Activated T-cell treated with anti-CD3 and anti-CD28 coated beads for 1 hour (primary cell): ENCODE data around the gene SPACA7.
"Not testable (repeated sequence)": the region's sequence is repeated elsewhere in the genome, so short reads cannot be mapped to it uniquely, and the experiment has no call there.

ENCODE experiments used
- DNase-seq: peaks from one replicate; pipeline ENCODE4 v3.0.0-alpha.2; 2020; ENCODE audit warnings: low read depth

Gene SPACA7

DNA sequence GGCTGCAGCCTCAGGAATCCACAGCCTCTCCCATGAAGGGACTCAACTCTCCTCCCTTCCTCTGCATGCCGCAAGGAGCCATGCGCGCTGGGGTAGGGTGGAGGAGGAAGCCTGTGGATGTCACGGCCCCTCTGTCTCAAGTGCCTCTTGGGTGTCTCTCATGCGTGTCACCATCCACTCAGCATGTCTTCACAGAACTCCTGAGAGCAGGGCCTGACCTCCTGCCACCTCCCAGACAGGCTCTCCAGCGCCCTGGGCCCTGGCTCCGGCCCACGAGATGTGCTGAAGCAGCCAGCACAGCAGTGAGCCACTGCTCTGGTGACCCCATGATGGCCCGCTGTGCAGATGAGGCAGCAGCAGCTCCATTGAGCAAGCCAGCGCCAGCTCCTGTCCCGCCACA lies 25.9 kb upstream of the SPACA7 start:
- no peak for DNase-seq

DNA sequence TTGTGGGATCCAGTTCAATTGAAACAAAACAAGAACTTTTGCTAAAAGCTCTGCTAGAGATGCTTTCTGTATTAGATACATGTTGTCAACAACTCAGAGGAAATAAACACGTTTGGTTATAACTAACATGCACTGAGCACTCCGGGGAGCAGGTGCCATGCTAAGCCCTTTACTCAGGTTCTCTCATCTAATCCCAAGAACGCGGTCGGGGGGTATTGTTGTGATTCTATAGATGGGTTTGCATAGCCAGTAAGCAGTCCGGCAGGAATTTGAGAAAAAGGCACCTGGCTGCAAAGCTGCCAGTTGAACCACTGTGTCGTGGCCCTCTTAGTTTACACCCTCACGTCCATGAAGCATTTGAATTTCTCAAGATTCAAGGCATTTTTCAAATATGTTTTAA lies 24.3 kb upstream of the SPACA7 start:
- DNase-seq, result no peak

DNA sequence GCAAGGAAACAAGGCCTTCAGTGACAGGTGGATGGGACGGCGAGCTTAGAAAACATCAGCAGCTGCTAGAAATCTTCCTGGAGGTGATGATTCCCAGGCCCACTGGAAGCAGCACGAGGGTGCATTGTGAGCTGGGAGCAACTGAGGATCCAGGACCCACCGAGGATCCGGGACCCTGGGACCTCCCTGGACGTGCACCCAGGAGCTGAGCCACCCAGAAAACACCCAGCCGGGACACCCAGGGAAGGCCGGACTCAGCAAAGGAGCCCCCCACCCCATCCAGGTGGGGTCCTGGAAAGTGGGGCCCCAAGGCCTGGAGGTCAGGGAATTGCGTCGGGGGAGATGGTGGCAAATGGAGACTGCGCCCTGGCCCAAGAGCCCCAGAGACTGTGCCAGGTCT lies 22.3 kb upstream of the SPACA7 start:
- no peak for DNase-seq

DNA sequence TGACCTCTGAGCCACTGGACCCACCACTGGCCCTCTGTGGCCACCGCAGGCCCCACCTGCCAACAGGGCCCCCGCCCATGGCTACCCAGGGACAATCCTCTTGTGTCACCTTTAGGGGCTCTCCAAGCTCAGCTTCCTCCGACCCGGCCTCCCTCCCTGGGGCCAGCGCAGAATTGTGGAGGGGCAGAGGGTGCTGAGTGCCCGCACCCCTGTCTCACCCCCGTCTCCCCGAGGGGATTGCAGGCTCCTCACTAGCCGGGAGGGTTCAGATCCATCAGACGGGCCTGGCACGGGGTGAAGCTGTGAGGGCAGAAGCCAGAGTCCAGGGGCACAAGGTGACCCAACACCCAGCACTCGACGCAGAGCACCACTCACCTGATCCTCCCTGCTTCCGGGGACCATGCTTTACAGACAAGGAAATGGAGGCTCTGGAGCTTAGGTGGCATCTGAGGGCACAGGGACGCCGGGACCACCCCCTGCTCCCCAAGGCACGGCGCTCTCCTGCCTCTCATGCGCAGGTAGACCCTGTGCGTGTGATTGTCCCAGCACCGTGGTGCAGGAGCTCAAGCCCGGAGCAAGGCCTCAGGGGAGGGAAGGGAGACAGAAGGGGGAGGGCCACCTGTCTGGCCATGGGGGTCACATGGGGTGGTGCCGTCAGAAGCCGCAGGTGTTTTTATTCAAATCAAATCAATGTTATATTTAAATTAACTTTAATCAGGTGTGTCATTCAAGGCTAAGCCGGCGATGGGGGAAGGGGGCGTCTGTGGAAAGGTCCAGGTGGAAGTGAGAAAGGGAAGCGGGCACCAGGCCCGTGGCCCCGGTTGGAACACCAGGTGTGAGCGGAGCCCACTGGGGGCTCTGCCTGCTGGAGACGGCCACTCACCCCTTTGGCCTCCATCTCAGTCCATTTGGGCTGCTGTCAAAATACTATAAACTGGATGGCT lies 21.6 kb upstream of the SPACA7 start:
- no peak for DNase-seq

DNA sequence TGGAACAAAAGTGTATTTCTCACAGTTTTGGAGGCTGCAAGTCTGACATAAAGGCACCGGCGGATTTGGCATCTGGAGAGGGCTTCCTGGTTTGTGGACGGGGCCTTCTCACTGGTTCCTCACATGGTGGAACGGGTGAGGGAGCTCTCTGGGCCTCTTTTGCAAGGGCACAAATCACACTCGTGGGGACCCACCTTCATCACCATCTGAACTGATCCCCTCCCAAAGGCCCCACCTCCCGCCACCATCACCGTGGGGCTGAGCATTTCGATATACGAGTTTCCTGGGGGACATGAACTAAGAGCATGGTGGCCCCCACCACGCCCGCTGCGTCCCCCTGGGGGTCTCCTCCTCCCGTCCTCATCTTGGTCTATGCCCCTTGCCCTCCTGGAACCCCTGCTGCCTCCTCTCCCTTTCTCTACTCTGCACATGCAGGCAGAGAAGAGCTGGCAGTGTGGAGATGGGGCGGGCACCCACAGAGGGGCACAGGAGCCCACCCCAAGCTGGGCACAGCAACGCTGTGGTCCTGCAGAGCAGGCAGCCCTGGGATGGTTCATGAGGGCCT lies 20.8 kb upstream of the SPACA7 start:
- DNase-seq, result no peak

DNA sequence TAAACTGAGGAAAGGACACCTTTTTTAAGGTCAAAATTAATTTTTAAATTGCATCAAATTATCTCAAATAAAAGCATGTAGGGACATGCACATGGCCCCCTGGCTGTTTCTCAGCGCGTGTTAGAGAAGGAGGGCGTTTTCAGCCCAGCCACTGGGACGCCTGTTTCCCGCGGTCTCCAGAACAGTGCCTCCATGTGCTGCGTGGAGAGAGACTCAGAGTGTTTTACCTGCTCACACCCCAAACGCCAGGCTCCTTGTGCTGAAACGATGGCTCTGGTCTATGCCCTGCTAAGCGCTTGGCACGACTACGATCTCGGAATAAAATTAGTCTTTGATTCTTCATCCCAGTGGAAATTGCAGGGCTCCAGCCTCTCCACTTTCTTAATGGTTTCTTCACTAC lies 20.0 kb upstream of the SPACA7 start:
- DNase-seq, result no peak

DNA sequence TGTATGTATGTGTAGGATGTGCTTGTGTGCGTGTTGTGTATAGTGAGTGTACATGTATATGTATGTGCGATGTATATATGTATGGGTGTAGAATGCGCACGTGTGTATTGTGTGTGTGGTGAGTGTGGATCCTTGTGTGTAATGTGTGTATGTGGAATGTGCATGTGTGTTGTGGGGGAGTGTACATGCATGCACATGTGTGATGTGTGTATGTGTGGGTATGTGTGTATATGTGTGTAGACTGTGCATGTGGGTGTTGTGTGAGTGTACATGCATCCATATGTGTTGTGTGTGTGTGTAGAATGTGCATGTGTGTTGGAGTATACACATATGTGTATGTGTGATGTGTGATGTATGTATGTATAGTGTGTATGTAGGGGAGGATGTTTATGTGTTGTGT lies 18.0 kb upstream of the SPACA7 start:
- DNase-seq, result no peak

DNA sequence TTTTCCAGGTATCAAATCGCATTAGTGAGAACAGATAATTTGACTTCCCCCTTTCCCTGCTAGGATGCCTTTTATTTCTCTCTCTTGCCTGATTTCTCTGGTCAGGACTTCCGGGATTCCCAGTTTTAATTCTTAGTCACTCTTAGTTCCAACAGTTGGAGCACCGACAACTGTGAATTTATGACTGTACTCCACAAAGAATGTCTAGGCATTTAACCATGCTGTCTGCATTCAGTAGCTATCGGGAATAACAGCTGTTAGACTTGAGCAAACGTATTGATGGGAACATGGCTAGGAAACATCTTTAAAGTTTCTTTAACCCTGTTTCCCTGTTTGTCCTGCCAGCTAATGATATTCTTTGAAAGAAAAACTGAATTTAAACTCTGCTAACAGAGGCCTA lies 14.1 kb upstream of the SPACA7 start:
- no peak for DNase-seq

DNA sequence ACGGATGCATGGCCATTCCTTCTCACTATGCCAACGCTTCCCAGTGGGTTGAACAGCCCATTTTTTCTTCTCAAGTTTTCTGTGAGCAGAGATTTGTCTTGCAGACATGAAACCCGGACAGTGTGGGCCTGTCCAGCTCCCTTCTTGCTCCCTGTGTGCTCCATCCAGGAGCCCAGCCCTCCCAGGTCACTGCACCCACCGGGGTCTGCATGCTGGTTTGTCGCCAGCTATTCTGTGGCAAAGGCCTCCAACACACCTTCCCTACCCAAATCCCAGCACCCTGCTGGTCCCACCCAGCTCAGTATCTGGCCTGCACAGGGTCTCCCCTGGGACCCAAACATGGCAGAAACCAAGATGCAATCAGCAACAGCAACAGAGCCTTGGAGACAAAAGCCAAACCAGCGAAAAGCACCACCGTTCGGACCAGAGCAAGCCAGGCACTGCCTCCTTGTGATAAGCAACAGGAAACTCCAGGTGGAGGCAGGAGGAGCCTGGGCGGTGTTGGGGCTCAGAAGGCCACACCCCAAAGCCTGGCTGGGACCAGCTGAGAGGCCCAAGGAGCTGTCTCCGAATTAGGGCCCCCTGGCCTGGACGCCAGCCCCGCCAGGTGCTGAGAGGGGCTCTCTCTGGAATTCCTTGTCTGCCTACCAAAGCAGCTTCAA lies 12.2 kb upstream of the SPACA7 start:
- no peak for DNase-seq

DNA sequence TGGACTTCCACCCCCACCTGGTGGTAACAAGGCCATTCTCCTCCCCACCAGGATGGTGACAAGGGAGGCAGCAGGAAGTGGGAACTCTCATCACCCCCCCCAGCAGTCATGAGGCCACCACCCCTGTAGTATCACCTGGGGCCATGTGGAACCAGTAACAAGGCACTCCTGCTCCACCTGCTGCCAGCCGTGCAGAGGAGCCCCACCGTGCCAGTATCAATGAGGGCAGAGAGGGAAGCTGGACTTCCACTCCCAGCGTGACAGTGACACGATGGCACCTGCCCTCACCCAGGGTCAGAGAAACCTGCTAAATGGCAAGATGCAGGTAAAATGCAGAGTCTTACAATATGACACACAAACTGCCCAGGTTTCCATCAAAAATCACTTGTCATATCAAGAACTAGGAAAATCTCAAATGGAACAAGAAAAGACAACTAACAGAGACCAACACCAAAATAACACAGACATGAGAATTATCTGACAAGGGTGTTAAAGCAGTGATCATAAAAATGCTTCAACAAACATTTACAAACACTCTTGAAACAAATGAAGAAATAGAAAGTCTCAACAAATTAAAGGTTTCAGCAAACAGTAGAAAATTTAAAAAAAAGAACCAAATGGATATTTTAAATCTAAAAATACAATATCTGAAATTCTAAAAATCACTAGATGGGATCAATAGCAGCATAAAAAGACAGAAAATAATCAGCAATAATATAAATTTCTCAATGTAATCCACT lies 9.1 kb upstream of the SPACA7 start:
- no peak for DNase-seq

DNA sequence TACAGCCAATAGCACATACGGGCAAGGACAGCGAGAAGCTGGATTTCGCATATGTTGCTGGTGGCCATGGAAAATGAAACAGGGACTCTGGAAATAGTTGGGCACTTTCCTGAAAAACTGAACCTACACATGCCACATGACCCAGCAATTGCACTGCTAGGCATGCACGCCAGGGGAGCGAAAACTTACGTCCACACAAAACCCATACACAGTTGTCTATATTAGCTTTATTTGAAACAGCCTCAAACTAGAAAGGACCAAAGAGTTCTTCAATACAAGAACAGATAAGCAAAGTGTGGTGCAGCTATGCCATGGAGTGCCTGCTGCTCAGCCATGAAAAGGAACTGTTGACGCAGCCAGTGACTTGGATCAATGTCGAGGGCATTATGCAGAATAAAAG lies 7.3 kb upstream of the SPACA7 start:
- DNase-seq, result no peak

DNA sequence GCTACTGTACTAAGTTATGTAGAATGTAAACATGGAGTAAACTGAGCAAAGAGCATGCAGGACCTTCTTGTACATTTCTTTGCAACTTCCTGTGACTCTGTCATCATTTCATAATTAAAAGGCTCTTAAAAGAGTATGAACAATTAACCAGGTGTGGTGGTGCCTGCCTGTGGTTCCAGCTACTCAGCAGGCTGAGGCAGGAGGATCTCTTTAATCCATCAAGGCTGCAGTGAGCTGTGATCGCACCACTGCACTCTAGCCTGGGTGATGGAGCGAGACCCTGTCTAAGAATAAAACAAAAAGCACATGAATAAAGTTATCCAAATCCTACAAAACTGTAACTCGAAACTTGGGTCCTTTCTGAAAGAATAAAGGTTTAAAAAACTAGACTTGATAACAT lies 5.8 kb upstream of the SPACA7 start:
- no peak for DNase-seq

DNA sequence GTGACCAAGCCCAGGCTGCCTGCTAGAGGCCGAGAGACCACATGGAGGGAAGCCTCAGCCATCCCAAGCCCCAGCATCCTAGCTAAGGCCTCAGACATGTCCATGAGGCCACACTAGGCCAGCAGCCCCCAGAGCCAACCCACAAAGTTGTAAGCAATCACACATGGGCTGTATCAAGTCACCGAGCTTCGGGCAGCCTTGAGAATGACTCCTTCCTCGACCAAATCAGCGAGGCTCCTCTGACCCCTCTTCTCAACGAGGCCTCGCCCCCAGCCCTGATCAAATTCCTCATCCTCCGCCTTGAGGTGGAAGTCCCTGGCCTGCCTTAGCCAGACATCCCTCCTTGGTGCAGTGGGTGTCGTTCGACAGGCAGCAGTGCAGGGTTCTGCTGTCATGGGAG lies 1.9 kb upstream of the SPACA7 start:
- no peak for DNase-seq

DNA sequence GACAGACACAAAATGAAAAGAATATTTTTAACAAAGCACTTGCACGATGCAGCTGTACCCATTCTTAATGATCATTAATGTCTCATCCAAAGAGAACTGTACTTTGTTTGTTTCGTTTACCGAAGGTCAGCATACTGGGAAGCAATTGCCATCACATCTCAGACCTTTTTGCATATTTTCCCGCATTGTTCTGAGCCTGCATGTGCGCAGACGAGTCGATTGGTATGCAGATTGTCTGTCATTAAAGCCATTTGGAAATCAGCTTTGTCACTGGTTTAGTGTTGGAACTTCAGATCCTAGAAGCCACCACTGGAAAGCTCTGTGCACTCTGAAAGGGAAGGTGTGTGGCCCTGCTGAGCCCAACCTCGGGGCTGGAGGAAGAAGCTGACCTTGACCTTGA lies 15.6 kb downstream of the SPACA7 start:
- no peak for DNase-seq

DNA sequence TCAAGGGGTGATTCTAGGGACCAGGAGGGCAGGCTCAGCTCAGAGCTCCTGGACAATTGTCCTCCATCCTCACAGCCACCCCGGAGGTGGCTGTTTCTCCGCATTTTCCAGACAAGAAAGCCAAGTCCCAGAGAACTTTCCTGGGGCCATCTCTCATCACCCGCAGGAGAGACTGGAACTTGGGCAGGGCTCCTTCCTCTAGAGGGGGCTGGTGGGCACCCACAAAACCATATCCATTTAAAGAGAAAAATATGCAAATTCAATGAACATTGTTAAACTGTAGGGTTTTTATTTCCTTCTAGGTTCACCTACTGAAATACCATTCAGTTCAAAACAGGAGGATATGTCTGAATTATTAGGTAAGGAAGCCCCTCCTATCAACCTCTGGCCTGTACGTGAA lies 16.6 kb downstream of the SPACA7 start:
- DNase-seq, result no peak

DNA sequence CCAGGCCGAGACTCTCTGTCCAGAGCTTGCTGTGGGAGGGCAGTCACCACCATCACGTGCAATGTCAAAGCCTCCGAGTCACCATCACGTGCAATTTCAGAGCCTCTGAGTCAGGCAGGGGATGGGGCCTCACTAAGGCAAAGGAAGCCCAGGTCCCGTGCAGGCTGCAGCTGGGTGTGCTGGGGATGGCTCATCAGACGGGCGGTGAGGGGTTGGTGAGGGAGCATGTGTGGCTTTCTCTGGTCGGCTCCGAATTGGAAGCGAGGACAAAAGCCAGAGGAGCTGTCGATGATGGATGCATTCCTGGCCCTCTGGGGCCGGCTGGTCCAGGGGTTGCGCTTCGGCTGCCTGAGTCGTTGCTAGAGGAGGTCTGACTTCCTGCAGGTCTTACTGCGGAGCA lies 18.9 kb downstream of the SPACA7 start:
- not testable (repeated sequence) for DNase-seq

DNA sequence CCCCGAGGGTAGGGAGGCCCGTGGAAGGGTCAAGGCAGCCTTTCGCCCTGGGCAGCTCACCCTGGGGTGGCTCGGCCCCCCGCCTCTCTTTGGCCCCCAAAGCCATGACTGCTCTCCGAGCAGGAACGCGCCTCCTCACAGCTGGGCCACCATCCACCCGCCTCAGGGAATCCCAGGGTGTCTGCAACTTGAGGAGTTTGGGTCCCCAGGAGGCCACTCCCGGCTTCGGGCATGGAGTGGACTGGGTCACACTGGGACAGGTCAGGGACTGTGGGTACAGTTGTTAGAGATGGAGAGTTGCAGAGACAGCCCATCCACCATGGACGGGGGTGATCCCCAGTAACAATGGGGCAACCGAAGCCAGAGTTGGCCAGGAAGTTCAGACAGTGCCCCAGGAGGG lies 19.8 kb downstream of the SPACA7 start:
- DNase-seq, result not testable (repeated sequence)

DNA sequence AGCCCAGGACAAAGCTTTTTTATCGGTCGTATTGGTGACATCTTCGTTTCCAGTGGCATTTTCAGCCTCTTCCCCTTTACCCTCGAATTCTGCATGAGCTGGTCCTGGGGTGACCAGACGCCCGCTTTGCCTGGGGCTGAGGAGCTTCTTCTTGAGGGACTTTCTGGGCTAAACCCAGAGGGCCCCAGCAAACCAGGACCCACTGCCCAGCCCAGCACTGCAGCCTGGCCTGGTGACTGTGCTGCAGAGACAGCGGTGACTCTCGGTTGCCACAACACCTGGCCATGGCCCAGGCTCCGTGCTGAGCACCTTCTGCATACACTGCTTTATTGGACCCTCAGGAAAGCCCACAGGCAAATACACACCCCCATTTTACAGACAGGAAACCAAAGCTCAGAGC lies 21.0 kb downstream of the SPACA7 start:
- DNase-seq, result no peak

DNA sequence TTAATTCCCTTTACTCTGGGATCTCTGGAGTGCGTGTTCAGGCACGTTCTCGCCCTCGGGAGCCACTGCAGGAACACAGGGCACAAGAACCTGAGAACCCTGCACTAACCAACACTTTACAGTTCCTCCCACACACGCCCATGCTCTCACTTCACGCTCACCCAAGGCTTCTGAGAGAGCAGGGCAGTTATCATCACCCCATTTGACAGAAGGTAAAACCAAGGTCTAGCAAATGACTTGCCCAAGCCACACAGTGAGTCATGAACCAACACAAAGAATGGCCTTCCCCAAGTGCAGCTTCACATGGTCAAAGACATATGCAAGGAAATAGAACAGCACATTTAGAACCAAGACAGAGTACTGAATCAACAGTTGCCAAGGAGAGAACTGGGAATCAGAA lies 22.2 kb downstream of the SPACA7 start:
- not testable (repeated sequence) for DNase-seq

DNA sequence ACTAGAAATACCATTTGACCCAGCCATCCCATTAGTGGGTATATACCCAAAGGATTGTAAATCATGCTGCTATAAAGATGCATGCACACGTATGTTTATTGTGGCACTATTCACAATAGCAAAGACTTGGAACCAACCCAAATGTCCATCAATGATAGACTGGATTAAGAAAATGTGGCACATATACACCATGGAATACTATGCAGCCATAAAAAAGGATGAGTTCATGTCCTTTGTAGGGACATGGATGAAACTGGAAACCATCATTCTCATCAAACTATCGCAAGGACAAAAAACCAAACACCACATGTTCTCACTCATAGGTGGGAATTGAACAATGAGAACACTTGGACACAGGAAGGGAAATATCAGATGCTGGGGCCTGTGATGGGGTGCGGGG lies 33.7 kb downstream of the SPACA7 start:
- not testable (repeated sequence) for DNase-seq

DNA sequence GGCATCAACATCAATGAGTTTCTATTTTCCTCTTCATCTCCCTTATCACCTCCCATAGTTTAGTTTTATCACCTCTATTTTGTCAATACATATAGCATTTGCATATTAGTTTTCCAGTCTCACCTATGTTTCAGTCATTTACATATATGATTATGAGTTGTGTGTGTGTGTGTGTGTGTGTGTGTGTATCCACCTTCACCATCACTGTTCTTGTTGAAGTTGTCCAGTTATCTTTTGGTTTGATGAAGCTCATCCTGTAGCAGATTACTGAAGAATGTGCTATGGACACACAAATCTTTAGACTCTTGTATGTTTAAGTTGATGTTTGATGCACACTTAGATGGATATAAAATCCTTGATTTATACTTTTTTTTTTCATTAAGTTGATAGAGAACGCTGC lies 40.5 kb downstream of the SPACA7 start:
- no peak for DNase-seq

DNA sequence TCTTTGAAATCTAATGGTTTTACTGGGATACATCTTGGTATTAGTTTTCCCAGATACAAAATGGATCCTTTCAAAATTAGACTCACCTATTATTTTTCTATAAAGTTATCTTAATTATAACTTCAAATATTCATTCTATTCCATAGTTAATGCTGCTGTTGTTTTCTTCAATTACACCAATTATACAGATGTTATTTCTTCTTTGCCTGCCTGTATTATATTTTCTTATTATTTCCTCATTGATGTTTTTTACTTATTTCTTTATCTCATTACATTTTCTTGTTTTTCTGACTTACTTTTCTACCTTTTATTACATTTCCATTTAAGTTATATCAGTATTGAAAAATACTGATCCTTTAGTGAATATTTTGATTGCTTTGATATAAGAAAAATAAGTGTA lies 40.9 kb downstream of the SPACA7 start:
- no peak for DNase-seq

DNA sequence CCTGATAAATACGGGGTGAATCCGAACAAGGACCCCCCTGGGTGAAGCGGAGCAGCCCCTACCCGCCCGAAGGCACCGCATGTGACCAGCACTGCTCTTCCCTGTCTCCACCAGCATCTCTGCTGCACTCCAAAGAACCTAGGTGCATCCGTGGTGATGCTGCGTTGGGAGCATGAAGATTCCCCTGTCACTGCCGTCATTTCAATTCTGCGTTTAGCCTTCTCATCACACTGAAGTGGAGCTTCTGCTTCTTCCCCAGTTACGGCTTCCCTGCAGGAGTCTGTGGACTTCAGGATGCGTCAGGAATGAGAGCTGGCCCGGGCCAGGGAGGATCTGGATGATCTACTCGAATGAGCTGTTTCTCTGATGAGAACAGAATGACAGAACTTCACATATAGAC lies 47.9 kb downstream of the SPACA7 start:
- DNase-seq, result no peak
